Neutrophil (primary cell): ENCODE data around the gene DGKG.

Source experiments
- H3K27ac ChIP-seq: fragments of 200-600 bp; sonication (generic); 2 replicates; pipeline ENCODE4 v1.5.1; 2016; ENCODE audit warnings: mild to moderate bottlenecking, moderate library complexity
- H3K27me3 ChIP-seq: fragments of 200-600 bp; sonication (generic); 2 replicates; pipeline ENCODE4 v1.6.0; 2016; ENCODE audit warnings: mild to moderate bottlenecking
- H3K36me3 ChIP-seq: fragments of 200-600 bp; sonication (generic); 2 replicates; pipeline ENCODE4 v1.5.1; 2017
- H3K4me1 ChIP-seq, 2 experiments: fragments of 200-600 bp in 1 of 2; sonication (generic) in 1 of 2; 1 replicate in 1 of 2; 2 replicates in 1 of 2; pipeline versions ENCODE4 v1.5.1 to v1.6.1; 2013 to 2016; ENCODE audit warnings: low read depth in 1 of 2, low read length in 1 of 2, mild to moderate bottlenecking in 1 of 2, moderate library complexity in 1 of 2; ENCODE audit not compliant: control insufficient read depth in 1 of 2, insufficient read depth in 1 of 2
- H3K4me3 ChIP-seq, 2 experiments: fragments of 200-600 bp in 1 of 2; sonication (generic) in 1 of 2; 1 replicate in 1 of 2; 2 replicates in 1 of 2; pipeline ENCODE4 v1.5.1; 2013 to 2016; ENCODE audit warnings: low read depth in 1 of 2, low read length in 1 of 2, mild to moderate bottlenecking in 1 of 2, moderate library complexity in 1 of 2
- H3K9me3 ChIP-seq: fragments of 200-600 bp; sonication (generic); 2 replicates; pipeline ENCODE4 v1.5.1; 2016
- TF ChIP-seq, protein P1 (sequence below): fragments of 200-600 bp; sonication (generic); IDR thresholded peaks from 2 replicates; pipeline ENCODE4 v1.5.1; 2016; ENCODE audit warnings: antibody characterized with exemption

The DGKG gene

DNA sequence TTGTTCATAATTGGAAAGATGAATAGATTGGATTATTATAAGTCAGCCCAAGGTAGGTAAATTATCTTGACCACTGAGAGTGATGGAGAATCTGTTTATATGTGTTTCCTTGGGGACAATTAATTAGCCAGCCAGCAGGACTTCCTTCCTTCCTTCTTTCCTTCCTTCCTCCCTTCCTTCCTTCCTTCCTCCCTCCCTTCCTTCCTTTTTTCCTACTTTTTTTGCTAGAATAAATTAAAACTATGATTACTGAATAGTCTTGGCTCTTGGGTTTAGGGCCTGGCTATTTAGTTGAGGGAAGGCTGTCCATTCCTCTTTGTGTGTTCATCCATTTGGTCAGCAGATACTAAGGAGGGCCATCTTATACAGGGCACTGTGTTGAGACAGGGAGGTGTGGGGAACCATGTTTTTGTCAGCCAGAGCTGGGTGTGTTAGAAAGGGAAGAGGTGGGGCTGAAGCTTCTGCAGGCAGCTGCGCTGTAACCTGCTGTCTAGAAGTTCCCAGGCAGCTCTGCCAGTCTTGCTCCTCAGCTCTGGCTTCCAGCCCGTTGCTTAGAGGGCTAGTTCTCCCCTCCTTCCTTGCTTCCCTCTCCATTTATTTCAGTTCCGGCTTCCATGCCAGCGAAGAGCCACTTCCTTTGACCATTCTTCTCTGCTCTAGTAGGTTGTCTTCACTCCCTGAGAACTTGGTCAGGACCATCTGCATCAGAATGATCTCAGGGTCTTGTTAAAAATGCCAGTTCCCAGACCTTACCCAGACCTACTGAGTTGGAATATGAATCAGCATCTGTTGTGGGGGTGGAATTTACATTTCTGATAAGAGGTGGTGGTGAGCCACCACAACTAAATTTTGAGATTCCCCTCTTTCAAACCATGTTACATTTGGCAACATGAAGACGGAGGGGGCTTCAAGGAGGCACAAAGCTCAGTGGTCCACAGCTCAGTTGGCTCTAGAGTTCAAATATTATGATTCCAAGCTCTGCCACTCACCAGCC lies 113.9 kb downstream of the DGKG start:
- H3K4me1 ChIP-seq, result no peaks in the 10 kb centered on the region
- TF ChIP-seq, protein P1, sequence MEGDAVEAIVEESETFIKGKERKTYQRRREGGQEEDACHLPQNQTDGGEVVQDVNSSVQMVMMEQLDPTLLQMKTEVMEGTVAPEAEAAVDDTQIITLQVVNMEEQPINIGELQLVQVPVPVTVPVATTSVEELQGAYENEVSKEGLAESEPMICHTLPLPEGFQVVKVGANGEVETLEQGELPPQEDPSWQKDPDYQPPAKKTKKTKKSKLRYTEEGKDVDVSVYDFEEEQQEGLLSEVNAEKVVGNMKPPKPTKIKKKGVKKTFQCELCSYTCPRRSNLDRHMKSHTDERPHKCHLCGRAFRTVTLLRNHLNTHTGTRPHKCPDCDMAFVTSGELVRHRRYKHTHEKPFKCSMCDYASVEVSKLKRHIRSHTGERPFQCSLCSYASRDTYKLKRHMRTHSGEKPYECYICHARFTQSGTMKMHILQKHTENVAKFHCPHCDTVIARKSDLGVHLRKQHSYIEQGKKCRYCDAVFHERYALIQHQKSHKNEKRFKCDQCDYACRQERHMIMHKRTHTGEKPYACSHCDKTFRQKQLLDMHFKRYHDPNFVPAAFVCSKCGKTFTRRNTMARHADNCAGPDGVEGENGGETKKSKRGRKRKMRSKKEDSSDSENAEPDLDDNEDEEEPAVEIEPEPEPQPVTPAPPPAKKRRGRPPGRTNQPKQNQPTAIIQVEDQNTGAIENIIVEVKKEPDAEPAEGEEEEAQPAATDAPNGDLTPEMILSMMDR, result no peak
- no peak overlapping the region for H3K4me3 ChIP-seq
- no peak overlapping the region for H3K27ac ChIP-seq
- H3K9me3 ChIP-seq, result no peaks in the 10 kb centered on the region
- peaks cover 96% of the 10 kb centered on the region for H3K36me3 ChIP-seq
- H3K27me3 ChIP-seq, result no peaks in the 10 kb centered on the region

DNA sequence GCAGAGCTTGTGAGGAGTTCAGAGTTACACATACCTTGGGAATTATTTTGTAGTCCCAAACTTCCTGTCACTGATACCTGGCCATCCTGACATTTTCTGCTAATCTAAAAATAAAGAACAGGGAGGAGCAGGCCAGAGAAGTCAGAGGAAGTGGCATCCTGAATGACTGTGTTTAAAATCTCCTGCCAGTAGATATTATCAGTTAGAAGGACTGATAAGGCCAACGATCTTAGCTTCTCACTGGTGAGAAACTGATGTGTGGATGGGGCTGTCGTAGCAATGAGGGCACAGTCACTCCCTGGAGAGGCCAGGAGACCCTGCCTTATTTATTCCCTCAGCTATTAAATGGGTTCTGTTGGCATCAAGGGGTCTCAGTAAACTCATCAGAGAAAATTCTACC lies 115.1 kb downstream of the DGKG start:
- Histone ChIP-seq H3K36me3 (peaks cover 96% of the 10 kb centered on the region), H3K27me3 (no peaks in the 10 kb centered on the region), H3K4me1 (no peaks in the 10 kb centered on the region), H3K4me3 (no peak overlapping the region), H3K9me3 (no peaks in the 10 kb centered on the region), H3K27ac (no peak overlapping the region)
- TF ChIP-seq, protein P1, result no peak

DNA sequence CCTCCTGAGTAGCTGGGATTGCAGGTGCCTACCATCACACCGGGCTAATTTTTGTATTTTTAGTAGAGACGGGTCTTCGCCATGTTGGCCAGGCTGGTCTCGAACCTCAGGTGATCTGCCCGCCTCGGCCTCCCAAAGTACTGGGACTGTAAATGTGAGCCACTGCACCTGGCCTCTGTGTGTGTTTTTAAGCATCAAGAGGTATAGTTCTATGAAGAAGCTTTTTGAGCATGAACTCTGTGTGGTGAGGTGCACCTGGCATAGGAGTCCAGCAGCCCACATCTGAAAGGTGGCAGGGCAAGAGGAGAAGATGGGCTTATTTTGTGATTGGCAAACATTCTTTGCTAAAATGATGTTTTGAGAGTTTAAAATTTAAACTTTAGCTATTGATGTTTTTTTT lies 118.0 kb downstream of the DGKG start:
- Histone ChIP-seq H3K27ac (no peak overlapping the region), H3K4me1 (no peaks in the 10 kb centered on the region), H3K4me3 (no peak overlapping the region), H3K9me3 (no peaks in the 10 kb centered on the region), H3K36me3 (peaks cover 97% of the 10 kb centered on the region), H3K27me3 (no peaks in the 10 kb centered on the region)
- TF ChIP-seq, protein P1, result no peak

DNA sequence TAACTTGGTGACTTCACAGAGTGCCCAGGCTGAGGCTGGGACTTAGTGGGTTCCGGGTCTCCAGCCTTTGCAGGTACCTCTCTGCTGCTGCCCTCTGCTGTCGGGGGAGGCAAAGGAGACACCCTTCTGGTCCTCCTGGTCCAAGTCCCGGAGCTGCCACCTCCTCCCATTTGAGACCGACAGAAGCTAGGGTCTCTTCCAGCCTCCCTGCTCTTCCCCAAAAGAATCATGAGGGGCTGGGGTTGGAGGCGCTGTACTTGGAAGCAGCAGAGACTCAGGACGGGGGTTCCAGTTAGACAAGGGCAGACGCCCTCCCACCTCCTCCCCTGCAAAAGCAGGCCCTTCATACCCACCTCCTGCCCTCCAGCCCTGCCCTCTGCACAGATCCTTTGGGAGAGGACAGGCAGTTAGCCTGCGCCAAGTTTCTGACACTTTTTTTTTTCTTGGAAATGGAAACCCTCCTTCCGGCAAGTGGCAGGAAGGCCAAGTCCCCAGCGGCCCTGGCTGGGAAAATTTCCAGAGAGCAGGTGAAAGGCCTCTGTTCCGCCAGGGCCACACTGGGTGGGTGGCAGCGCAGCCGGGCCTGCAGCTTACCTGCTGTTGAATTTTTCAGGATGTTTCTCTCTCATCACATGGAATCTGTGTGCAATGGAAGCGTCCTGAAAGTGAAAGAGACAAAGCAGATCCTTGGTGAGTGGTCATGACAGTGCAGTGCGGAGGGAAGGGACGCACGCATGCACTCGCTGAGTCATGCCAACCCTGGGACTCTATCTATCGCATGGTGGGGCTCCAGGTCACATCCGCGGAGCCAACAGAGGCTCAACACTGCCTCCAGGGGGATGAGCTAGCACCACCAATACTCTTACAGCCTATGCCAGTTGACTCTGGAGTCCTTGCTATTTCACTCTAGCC lies 119.9 kb downstream of the DGKG start:
- no peak overlapping the region for H3K27ac ChIP-seq
- peaks cover 97% of the 10 kb centered on the region for H3K36me3 ChIP-seq
- no peaks in the 10 kb centered on the region for H3K4me1 ChIP-seq
- TF ChIP-seq, protein P1, result no peak
- no peaks in the 10 kb centered on the region for H3K9me3 ChIP-seq
- no peak overlapping the region for H3K4me3 ChIP-seq
- H3K27me3 ChIP-seq, result no peaks in the 10 kb centered on the region

DNA sequence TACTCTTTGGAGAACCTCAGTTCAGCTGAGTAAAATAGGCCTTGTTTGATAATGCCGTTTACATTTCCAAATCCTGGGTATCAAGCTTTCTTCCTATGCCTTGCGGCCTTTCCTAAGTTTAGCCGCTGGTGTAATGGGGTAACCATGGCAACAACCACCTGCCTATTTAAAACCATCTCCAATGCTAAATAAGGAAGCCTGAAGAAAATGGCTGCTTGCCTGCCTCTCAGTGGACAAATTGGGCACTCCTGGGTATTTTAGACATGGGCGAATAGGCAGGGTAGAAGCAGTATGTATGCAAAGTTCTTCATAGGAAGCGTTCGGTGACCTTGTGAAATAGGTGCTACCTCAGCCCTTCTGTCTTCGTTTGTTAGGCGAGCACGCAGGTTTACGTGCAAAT lies 122.7 kb downstream of the DGKG start:
- Histone ChIP-seq H3K36me3 (peaks cover 99% of the 10 kb centered on the region), H3K27me3 (no peaks in the 10 kb centered on the region), H3K4me1 (no peaks in the 10 kb centered on the region), H3K27ac (no peak overlapping the region), H3K9me3 (no peaks in the 10 kb centered on the region), H3K4me3 (no peak overlapping the region)
- TF ChIP-seq, protein P1, result no peak
